HG03159 (cell line): ENCODE data around the gene TMEM33.
"Not testable (repeated sequence)": the region's sequence is repeated elsewhere in the genome, so short reads cannot be mapped to it uniquely, and the experiment has no call there.

Experiments used
- ATAC-seq: cut with Tn5 transposase; IDR thresholded peaks from one replicate; pipeline ENCODE4 v1.9.1; 2021; ENCODE audit warnings: mild to moderate bottlenecking, moderate library complexity; ENCODE audit not compliant: unreplicated experiment

The TMEM33 gene

DNA sequence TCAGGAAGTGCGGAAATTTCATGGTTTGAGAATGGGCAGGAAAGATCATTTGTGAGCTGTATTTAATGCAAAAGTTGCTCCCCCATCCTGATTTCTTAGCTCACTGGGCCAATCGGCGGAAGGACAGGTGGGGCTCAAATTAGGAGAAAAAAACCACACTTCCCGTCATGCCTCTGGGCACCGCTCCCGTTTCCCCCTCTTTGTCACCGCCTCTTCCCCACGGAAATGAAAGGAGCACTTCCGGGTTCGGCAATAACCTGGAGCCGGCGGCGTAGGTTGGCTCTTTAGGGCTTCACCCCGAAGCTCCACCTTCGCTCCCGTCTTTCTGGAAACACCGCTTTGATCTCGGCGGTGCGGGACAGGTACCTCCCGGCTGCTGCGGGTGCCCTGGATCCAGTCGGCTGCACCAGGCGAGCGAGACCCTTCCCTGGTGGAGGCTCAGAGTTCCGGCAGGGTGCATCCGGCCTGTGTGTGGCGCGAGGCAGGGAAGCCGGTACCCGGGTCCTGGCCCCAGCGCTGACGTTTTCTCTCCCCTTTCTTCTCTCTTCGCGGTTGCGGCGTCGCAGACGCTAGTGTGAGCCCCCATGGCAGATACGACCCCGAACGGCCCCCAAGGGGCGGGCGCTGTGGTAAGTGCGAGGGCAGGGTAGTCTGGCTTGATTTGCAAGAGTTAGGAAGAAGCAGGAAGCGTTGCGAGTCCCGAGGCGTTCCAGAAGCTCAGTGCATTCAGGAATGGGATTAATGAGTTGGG lies at the start of gene TMEM33:
TMEM33 (plus strand) TSS at position 529 of the 751 bp plus-strand sequence; CDS start at position 585, 56 bp downstream.
- ATAC-seq: peak; percentile 81

- no peak for ATAC-seq
These were observed 49.8 kb upstream of the TMEM33 start for GRCh38 chr4:41885456-41885855.

DNA sequence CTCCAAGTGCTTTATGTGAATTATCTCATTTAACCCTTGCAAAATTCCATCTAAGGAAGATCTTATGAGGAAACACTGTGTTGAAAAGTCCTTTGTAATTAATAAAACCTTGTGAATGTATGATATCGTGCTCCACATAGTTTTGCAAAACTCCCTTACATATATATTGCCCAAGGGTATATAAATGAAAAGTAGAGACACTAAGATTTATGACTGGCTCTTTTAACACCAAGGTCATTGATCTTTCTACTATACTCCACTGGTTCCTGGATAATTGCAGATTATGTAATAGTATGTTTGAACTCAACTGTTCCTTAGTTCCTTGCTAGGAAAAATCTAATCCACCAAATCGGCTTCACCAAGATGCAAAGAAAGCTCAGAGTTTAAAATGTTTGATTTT lies 48.0 kb upstream of the TMEM33 start:
- ATAC-seq: no peak

DNA sequence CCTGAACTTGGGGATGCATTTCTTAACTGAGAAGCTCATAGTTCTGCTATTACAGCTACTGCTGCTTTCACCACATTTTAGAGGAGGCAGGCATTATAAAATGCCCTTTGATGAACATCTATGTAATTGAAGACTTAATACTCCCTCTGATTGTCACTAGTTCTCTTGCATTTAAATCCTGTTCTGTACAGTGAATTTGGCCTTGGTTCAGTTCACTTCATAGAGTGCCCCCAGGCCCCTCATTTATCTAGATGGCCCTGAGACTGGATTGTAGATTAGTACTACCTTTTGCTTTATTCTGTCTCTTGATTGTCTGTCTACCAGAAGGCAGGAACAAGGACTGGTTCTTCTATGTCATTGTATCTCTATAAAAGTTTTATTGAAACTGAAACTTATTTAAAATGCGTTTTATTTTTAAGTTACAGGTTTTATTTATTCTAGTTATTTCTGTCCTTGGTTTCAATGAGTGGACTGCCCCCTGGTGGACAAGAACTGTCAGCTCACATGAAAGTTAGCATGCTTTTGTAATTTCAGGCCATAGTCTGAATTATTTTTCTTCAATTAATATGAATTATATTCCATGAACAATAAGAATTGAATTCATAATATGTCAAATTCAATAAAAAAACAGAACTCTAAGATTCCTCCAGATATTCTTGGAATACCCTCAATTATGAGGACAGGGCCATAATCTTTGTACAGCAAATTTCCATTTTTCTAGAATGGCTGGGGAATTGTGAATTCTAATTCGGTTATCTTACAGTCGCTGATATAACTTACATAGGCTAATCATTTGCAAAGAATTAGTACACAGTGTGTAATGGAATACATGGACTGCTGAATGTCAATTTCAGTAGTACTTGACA lies 47.2 kb upstream of the TMEM33 start:
- ATAC-seq: no peak

DNA sequence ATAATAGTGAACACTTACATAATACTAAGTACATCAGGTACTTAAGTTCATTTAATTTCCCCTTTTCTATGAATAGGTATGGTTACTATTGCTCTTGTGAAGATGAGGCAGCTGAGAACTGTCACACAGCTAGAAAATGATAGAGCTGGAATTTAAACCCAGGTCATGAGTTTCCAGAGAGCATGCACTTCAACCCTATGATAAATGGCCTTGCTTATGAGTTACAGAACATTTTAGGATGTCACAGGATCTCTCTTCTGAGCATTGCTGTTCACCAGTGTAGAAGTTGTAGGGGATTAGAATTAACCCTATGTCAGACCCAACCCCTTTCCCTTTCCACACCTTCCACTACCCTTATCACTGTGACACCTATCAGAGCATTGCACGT lies 46.5 kb upstream of the TMEM33 start:
- no peak for ATAC-seq

GRCh38 chr4:41889317-41889716 lies 45.9 kb upstream of the TMEM33 start:
- no peak for ATAC-seq

- no peak for ATAC-seq
These were observed 45.1 kb upstream of the TMEM33 start for GRCh38 chr4:41890085-41890484.

DNA sequence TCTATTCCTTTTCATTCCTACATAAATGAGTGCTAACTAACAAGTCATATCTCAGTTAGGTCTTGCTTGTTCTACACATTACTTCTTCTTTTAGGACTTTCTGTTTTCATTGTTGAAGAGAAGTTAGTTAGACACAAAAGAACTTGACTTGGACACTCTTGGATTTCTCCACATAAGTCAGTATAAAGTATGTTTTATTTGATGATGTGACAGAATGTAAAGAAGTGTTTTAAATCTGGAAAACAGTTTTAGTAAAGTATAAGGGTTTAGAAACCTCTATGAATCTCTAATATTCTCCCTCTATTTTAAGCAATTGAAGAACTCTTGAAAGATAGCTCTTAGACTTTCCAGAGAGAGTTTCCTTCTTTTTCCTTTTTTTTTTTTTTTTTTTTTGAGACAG lies 38.6 kb upstream of the TMEM33 start:
- ATAC-seq: no peak

DNA sequence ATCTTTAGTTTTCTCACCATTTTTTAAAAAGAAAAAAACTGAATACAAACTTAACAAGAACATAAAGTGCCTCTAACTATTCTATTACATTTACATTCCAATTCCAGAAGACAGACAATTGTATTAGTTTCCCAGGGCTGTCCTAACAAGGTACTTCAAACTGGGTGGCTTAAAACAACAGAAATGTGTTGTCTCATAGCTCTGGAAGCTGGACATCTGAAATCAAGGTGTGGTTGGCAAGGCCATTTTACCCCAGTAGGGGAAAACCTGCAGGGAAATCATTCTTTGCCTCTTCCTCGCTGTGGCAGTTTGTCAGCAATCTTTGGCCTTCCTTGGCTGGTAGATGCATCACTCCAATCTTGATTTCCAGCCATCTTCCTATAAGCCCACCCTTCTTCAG lies 37.5 kb upstream of the TMEM33 start:
- no peak for ATAC-seq

GRCh38 chr4:41909136-41909535 lies 26.1 kb upstream of the TMEM33 start:
- ATAC-seq: not testable (repeated sequence)

DNA sequence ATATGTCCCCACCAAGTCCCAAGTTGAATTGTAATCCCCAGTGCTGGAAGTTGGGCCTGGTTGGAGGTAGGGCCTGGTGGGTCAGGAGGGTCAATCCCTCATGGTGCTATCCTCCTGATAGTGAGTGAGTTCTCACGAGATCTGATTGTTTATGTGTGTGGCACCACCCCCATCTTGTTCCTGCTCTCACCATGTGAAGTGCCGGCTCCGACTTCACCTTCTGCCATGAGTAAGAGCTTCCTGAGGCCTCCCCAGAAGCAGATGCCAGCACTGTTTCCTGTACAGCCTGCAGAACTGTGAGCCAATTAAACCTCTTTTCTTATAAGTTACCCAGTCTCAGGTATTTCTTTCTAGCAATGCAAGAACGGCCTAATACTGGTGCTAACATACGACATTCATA lies 22.7 kb upstream of the TMEM33 start:
- ATAC-seq: no peak

DNA sequence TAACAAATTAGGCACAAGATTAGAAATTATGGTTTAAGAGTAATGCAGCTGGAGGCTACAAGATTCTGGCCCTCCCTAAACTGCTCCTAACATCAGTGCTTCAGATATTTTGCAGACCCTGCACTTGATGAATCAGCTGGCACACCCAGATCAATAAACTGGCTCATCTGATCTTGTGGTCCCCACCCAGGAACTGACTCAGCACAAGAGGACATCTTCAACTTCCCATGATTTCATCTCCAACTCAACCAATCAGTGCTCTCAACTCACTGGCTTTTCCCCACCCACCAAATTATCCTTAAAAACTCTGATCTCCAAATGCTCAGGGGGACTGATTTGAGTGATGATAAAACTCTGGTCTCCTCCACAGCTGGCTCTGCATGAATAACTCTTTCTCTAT lies 21.7 kb upstream of the TMEM33 start:
- no peak for ATAC-seq

DNA sequence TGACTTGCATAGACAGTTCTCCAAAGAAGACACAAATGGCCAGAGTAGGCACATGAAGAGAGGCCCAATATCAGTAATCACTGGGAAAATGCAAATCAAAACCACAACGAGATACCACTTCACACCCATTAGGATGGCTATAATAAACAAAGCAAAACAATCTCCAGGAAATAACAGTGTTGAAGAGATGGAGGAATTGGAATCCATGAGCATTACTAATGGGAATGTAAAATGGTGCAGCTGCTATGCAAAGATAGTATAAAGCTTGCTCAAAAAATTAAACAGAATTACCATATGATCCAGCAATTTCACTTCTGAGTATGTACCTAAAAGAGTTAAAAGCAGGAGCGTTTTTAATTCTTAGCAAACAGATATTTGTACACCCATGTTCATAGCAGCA lies 17.0 kb upstream of the TMEM33 start:
- no peak for ATAC-seq

DNA sequence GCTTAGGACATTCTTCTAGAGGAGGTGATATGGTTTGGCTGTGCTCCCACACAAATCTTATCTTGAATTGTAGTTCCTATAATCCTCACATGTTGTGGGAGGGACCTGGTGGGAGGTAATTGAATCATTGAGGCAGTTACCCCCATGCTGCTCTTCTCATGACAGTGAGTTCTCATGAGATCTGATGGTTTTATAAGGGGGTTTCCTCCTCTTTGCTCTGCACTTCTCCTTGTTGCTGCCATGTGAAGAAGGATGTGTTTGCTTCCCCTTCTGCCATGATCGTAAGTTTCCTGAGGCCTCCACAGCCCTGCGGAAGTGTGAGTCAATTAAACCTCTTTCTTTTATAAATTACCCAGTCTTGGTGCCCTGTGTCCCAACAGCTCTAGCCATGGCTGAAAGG lies 14.8 kb upstream of the TMEM33 start:
- ATAC-seq: not testable (repeated sequence)

GRCh38 chr4:41921476-41921875 lies 13.8 kb upstream of the TMEM33 start:
- ATAC-seq: no peak

- no peak for ATAC-seq
These were observed 7.3 kb upstream of the TMEM33 start for GRCh38 chr4:41927796-41928499.

DNA sequence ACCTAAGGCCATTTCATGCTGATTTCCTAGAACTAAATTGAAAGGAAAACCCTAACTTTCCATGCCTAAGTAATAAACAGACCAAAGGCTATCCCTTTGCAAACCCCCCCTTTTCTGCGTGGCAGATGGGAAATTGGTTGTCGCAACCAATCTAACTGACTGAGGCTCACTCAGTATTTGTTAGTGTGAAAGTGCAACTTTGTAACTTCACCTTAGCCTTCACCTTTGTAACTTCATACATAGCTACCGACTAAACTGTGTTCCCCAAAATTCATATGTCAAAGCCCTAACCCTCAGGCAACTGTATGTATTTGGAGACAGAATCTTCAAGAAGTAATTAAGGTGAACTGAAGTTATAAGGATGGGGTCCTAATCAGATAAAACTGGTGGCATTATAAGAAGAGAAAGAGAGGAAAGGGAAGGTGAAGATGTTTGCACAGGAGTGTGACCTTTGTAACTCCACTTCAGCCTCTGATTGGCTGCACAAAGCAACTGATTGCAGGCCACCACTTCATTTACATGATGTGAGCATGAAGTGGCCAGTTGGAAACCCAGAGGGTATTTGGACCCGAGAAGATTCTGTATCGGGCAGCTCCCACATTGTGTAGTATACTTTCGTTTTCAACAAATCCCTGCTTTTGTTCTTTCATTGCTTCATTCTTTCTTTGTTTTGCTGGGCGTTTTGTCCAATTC lies 4.9 kb upstream of the TMEM33 start:
- ATAC-seq: no peak

DNA sequence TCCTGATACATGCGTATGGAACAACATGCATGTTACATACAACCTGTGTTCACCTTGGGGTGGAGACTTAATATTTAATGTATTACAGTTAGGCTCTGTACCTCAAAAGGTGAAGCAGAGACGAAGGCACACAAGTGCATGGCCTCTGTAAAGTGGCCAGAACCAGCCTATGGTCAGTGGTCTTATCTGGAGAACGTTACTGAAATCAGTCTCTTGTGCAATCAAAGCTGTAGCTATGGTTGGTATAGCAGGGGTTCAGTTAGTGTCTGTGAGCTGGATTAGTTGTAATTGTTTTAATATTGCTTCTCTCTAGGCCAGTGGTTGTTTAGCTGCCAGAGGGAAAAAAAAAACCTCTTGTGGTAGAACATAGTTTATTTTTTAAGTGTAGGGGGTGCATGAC lies 2.2 kb upstream of the TMEM33 start:
- ATAC-seq: no peak

DNA sequence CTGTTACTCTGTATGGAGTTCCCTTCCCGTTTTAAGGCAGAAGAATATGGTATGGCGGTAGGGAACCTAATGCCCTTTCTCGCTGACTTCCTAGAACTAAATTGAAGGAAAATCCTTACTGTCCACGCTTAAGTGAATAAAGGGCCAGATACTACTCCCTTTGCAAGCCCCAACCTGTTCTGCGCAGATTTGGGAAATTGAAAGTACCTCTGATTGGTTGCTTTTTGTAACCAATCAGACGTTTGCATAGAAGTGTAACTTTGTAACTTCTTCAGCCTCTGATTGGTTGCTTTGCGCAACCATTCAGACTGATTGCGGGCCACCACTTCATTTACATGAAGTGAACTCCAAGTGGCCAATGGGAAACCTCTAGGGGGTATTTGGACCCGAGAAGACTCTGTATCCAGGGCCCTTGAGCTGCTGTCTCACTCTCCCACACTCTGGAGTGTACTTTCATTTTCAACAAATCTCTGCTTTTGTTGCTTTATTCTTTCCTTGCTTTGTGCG lies 1.2 kb upstream of the TMEM33 start:
- no peak for ATAC-seq

- ATAC-seq: no peak
These were observed 722 bp upstream of the TMEM33 start for GRCh38 chr4:41934514-41934900.

GRCh38 chr4:41935652-41936021 lies 408 bp downstream of the TMEM33 start:
- peak; percentile 29 for ATAC-seq
